Measurements from ENCODE around the gene NEURL1B.

The NEURL1B gene

DNA sequence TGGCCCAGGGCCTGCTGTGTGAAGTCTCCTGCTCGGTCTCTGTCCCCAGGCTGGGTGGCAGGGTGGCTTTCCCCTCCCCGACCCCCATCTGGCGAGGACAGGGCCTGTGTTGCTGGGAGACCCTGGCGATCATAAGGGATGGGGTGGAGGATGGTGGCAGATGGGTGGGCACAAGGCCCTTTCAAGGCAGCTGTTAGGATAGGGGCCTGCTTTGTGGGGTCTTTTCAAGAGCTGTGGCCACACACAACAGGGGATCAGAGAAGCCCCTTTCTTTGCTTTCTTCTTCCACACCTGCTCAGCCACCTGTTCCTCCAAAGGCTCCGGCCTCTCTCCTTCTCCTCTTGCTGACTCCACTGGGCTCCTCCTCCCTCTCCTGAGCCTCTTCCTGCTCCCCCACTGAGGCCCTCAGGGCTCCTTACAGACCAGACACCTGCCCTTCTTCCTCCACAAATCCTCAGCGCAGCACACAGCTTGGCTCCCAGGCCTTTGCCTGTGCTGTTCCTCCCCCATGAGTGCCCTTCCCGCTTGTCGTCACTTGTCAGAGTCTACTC, 15.0 kb upstream of the NEURL1B start:
- Mint-ChIP-seq H3K4me3 (no peak overlapping the region), H3K4me1 (peaks cover 54% of the 10 kb centered on the region)
- TF ChIP-seq, protein P1, sequence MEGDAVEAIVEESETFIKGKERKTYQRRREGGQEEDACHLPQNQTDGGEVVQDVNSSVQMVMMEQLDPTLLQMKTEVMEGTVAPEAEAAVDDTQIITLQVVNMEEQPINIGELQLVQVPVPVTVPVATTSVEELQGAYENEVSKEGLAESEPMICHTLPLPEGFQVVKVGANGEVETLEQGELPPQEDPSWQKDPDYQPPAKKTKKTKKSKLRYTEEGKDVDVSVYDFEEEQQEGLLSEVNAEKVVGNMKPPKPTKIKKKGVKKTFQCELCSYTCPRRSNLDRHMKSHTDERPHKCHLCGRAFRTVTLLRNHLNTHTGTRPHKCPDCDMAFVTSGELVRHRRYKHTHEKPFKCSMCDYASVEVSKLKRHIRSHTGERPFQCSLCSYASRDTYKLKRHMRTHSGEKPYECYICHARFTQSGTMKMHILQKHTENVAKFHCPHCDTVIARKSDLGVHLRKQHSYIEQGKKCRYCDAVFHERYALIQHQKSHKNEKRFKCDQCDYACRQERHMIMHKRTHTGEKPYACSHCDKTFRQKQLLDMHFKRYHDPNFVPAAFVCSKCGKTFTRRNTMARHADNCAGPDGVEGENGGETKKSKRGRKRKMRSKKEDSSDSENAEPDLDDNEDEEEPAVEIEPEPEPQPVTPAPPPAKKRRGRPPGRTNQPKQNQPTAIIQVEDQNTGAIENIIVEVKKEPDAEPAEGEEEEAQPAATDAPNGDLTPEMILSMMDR (IDR thresholded peaks at IDR 0.05; ENCODE audit: unreplicated experiment in 3 of 3) = no peak

DNA sequence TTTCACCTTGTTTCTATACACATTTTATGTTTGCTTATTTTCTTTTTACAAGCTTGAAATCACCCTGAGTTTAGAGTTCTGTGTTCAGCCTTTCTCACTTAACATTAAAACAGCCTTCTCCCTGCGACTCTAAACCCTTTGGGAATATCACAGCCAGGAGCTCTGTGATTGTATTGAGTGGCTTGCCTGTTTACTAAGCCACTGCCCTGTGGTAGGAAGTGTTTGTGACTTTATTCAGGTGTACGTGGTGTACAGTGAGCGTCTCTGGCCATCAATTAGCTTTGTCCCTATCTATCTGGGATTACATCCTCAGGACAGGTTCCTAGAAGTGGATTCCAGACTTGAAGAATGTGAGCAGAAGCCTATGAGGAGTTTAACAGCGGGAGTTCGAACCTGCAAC, 11.0 kb upstream of the NEURL1B start:
- H3K4me3 Mint-ChIP-seq = no peak overlapping the region
- no peaks in the 10 kb centered on the region for H3K9me3 Mint-ChIP-seq
- H3K27ac Mint-ChIP-seq = no peak overlapping the region
- TF ChIP-seq, protein P1 (IDR thresholded peaks at IDR 0.05; ENCODE audit: unreplicated experiment in 3 of 3) = no peak
- H3K4me1 Mint-ChIP-seq = peaks cover 28% of the 10 kb centered on the region
- H3K27me3 Mint-ChIP-seq (ENCODE audit: low read depth) = peaks cover 47% of the 10 kb centered on the region
- H3K36me3 Mint-ChIP-seq (ENCODE audit: low read depth) = no peaks in the 10 kb centered on the region

More for the DNA sequence above, 15.0 kb upstream of the NEURL1B start:
- H3K36me3 Mint-ChIP-seq (ENCODE audit: low read depth) = no peaks in the 10 kb centered on the region
- H3K27me3 Mint-ChIP-seq (ENCODE audit: low read depth) = peaks cover 55% of the 10 kb centered on the region
- H3K27ac Mint-ChIP-seq = no peak overlapping the region
- no peaks in the 10 kb centered on the region for H3K9me3 Mint-ChIP-seq

GRCh38 chr5:172630482-172630881, 10.6 kb upstream of the NEURL1B start:
- H3K27ac Mint-ChIP-seq = no peak overlapping the region
- peaks cover 24% of the 10 kb centered on the region for H3K4me1 Mint-ChIP-seq
- H3K27me3 Mint-ChIP-seq (ENCODE audit: low read depth) = peaks cover 45% of the 10 kb centered on the region
- no peaks in the 10 kb centered on the region for H3K36me3 Mint-ChIP-seq (ENCODE audit: low read depth)
- no peaks in the 10 kb centered on the region for H3K9me3 Mint-ChIP-seq
- TF ChIP-seq, protein P1 (IDR thresholded peaks at IDR 0.05; ENCODE audit: unreplicated experiment in 3 of 3) = no peak
- no peak overlapping the region for H3K4me3 Mint-ChIP-seq

- no peaks in the 10 kb centered on the region for H3K36me3 Mint-ChIP-seq (ENCODE audit: low read depth)
- H3K9me3 Mint-ChIP-seq = no peaks in the 10 kb centered on the region
- no peak overlapping the region for H3K4me3 Mint-ChIP-seq
- TF ChIP-seq, protein P1 (IDR thresholded peaks at IDR 0.05; ENCODE audit: unreplicated experiment in 3 of 3) = no peak
- peaks cover 19% of the 10 kb centered on the region for H3K4me1 Mint-ChIP-seq
- H3K27me3 Mint-ChIP-seq (ENCODE audit: low read depth) = peaks cover 40% of the 10 kb centered on the region
- no peak overlapping the region for H3K27ac Mint-ChIP-seq
Observed at GRCh38 chr5:172630986-172631385, 10.1 kb upstream of the NEURL1B start.

DNA sequence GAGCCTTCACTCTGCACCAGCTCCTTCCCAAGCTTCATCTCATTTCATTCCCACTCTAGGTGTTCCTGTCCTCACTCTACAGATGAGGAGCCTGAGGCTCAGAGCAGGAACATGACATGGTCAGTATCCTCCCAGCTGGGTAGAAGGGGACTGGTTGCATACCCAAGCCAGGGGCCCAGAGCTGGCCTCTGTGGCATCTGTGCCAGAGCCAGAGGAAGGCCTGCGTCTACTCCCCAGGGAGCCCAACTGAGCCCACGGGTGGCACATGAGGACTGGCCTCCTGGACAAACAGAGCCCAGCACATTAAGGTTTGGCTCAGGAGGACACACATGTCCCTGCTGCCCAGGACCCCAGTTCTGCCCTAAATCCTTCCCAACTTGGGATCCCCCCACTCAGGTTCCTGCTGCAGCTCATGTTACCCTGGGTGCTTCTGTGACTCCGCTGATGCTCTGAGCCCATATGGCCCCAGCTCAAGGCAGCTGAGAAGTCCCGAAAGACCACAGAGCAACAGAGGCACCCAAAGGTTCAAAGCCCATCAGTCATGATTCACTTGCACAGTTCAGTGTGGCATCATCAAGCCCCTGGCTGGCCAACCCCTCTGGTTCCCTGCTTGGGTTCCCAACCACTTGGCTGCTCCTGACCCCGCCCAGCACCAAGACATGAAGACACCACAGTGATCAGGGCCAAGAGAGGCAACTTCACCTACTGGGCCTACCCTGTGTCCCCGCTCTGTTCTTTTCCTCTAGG, 8.5 kb upstream of the NEURL1B start:
- H3K27ac Mint-ChIP-seq = no peak overlapping the region
- H3K4me1 Mint-ChIP-seq = peaks cover 9% of the 10 kb centered on the region
- no peaks in the 10 kb centered on the region for H3K36me3 Mint-ChIP-seq (ENCODE audit: low read depth)
- TF ChIP-seq, protein P1 (IDR thresholded peaks at IDR 0.05; ENCODE audit: unreplicated experiment in 3 of 3) = no peak
- H3K4me3 Mint-ChIP-seq = no peak overlapping the region
- no peaks in the 10 kb centered on the region for H3K9me3 Mint-ChIP-seq
- peaks cover 36% of the 10 kb centered on the region for H3K27me3 Mint-ChIP-seq (ENCODE audit: low read depth)
